GM12878 (cell line): ENCODE measurements around the gene TRAPPC12. TPM values are rescaled to one million over a fixed set of nuclear protein-coding genes. Genes with fewer than 3 reads are reported as not detected.
A peak's percentile ranks its signal among the peaks of the same experiment; 100 is the strongest.

Source experiments
- CEBPZ ChIP-seq: fragments of 150-350 bp; IDR thresholded peaks from 2 replicates; pipeline ENCODE4 v1.6.1; 2016; ENCODE audit warnings: low read depth, low read length
- ELK1 ChIP-seq: IDR thresholded peaks from 2 replicates; pipeline ENCODE4 v1.6.1; 2012; ENCODE audit warnings: low read depth, low read length, improper control_type of control experiment
- ESRRA ChIP-seq: IDR thresholded peaks from 2 replicates; pipeline ENCODE4 v1.6.1; 2012; ENCODE audit warnings: mild to moderate bottlenecking, low read length, improper control_type of control experiment
- HCFC1 ChIP-seq: fragments of 150-350 bp; IDR thresholded peaks from 2 replicates; pipeline ENCODE4 v1.6.1; 2014; ENCODE audit warnings: low read length
- NFYB ChIP-seq: IDR thresholded peaks from 2 replicates; pipeline ENCODE4 v1.6.1; 2011; ENCODE audit warnings: low read depth, mild to moderate bottlenecking, low read length, improper control_type of control experiment, moderate library complexity; ENCODE audit not compliant: insufficient read depth
- NR2F1 ChIP-seq: fragments of 450-650 bp; conservative IDR thresholded peaks from 2 replicates; pipeline ENCODE4 v1.6.1; 2017; ENCODE audit warnings: mild to moderate bottlenecking
- POLR2AphosphoS5 ChIP-seq: IDR thresholded peaks from 2 replicates; pipeline ENCODE4 v1.6.1; 2011; ENCODE audit warnings: mild to moderate bottlenecking, low read length, inconsistent platforms
- RB1 ChIP-seq: fragments of 450-650 bp; formaldehyde crosslinking; IDR thresholded peaks from 2 replicates; pipeline ENCODE4 v1.6.1; 2017; ENCODE audit warnings: mild to moderate bottlenecking, borderline replicate concordance
- RELA ChIP-seq: fragments of 450-650 bp; IDR thresholded peaks from 2 replicates; pipeline ENCODE4 v1.8.0; 2014; ENCODE audit warnings: borderline replicate concordance; ENCODE audit not compliant: partially characterized antibody
- SIN3A ChIP-seq: IDR thresholded peaks from 2 replicates; pipeline ENCODE4 v1.6.1; 2012; ENCODE audit warnings: low read depth, low read length, improper control_type of control experiment
- SMAD1 ChIP-seq: fragments of 450-650 bp; IDR thresholded peaks from 2 replicates; pipeline ENCODE4 v1.6.1; 2018; ENCODE audit warnings: mild to moderate bottlenecking, low read depth; ENCODE audit not compliant: partially characterized antibody
- SMARCA5 ChIP-seq: fragments of 450-650 bp; IDR thresholded peaks from 2 replicates; pipeline ENCODE4 v1.6.1; 2017; ENCODE audit warnings: mild to moderate bottlenecking
- SUPT20H ChIP-seq: IDR thresholded peaks from 2 replicates; pipeline ENCODE4 v1.6.1; 2011; ENCODE audit warnings: low read depth, mild to moderate bottlenecking, low read length, moderate library complexity, borderline replicate concordance; ENCODE audit not compliant: control insufficient read depth
- TAF1 ChIP-seq: IDR thresholded peaks from 2 replicates; pipeline ENCODE4 v1.6.1; 2011; ENCODE audit warnings: mild to moderate bottlenecking, low read depth, low read length, borderline replicate concordance
- ZNF274 ChIP-seq: IDR thresholded peaks from one replicate; pipeline ENCODE4 v1.8.0; 2011; ENCODE audit not compliant: insufficient read length, insufficient read depth
- ZZZ3 ChIP-seq: IDR thresholded peaks from 2 replicates; pipeline ENCODE4 v1.6.1; 2011; ENCODE audit warnings: low read depth; ENCODE audit not compliant: control insufficient read depth, insufficient read length
- polyA plus RNA-seq, 11 experiments: library from polyadenylated mRNA; depleted of rRNA in 4 of 11; unstranded in 6 of 11; stranded (reverse) in 5 of 11; fragments of >200 nt; fragmentation: Nextera tagmentation in 4 of 11; fragmentation: Illumina TruSeq in 1 of 11; extraction: Ambion mirVana in 4 of 11; extraction: Trizol in 1 of 11; gene quantifications; 1 replicate in 1 of 11; 2 replicates in 10 of 11; pipeline versions ENCODE4 v1.2.1 to v1.2.3, GENCODE V29; 2011 to 2016; ENCODE audit warnings: inconsistent platforms in 2 of 11, missing spikeins in 2 of 11, low read depth in 1 of 11
- total RNA-seq, 4 experiments: library from RNA; depleted of rRNA in 3 of 4; stranded (reverse); fragments of >200 nt in 3 of 4; fragmentation: Illumina TruSeq in 1 of 4; extraction: Trizol in 1 of 4; gene quantifications; 2 replicates each; pipeline versions ENCODE4 v1.2.1 to v1.2.3, GENCODE V29; 2013 to 2021
- TF ChIP-seq, protein P1 (sequence below): fragments of 450-650 bp; IDR thresholded peaks from 2 replicates; pipeline ENCODE4 v1.6.1; 2016; ENCODE audit warnings: mild to moderate bottlenecking

The TRAPPC12 gene
- total and polyA plus RNA-seq, 10 of the 15 experiments (the other 5 are each of a cell fraction or from before 2014, with no cell fraction given) = 8.6 to 77.1 (median 37.4) TPM

DNA sequence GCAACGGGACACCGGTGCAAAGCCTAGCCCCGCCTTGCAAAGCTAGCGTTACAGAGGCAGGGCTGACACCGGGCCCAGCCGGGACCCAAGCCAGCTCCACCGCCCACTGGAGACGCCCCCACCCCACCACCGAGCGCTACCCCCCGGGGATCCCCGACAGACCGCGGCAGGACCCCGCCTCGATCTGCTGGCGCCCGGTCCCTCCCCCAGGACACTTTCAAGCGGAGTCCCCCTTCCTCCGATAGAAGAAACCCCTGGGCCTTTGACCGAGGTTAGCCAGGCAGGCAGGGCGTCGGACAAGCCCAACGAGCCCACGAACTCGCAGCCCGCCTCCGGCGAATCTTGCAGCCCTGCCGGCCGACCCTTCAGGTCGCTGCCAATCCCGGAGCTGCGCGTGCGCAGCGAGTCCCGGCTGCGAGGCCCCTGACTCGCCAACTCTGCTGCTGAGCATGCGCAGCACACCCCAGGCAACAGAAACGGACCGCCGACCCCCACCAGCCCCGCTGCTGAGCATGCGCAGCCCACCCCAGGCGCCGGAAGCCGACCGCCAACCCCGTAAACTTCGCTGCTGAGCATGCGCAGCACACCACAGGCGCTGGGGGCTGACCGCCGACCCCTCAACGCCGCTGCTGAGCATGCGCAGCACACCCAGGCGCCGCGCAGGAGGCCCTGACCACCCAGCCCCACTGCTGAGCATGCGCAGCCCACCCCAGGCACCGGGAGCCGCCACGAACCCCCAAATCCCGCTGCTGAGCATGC is 139.2 kb downstream of the TRAPPC12 start (continued):
- TF ChIP-seq CEBPZ (no peak), SMARCA5 (no peak), HCFC1 (peak; percentile 9; the same call in 1 of the 2 replicates), NR2F1 (peak; percentile 12; the same call in 1 of the 2 replicates), RB1 (no peak; the same call in 1 of the 2 replicates), ZNF274 (no peak), SIN3A (0 out of 2 replicates have a peak, but pooled peaks have one; percentile 16), TAF1 (peak; percentile 53; the same call in 1 of the 2 replicates), RELA (no peak), NFYB (peak; percentile 14; the same call in 1 of the 2 replicates), ESRRA (no peak; the same call in 1 of the 2 replicates), POLR2AphosphoS5 (peak; percentile 84; the same call in 1 of the 2 replicates), SUPT20H (no peak), ELK1 (peak; percentile 69; the same call in 1 of the 2 replicates), ZZZ3 (no peak), SMAD1 (no peak)
- TF ChIP-seq, protein P1, sequence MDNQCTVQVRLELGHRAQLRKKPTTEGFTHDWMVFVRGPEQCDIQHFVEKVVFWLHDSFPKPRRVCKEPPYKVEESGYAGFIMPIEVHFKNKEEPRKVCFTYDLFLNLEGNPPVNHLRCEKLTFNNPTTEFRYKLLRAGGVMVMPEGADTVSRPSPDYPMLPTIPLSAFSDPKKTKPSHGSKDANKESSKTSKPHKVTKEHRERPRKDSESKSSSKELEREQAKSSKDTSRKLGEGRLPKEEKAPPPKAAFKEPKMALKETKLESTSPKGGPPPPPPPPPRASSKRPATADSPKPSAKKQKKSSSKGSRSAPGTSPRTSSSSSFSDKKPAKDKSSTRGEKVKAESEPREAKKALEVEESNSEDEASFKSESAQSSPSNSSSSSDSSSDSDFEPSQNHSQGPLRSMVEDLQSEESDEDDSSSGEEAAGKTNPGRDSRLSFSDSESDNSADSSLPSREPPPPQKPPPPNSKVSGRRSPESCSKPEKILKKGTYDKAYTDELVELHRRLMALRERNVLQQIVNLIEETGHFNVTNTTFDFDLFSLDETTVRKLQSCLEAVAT = peak; percentile 81
- TF ChIP-seq, all 136 proteins: peak for 27
